Smooth muscle cell (in vitro differentiated cells): ENCODE measurements around the gene CFAP97D2. TPM values are rescaled to one million over a fixed set of nuclear protein-coding genes. Genes with fewer than 3 reads are reported as not detected.
"Not testable (repeated sequence)": the region's sequence is repeated elsewhere in the genome, so short reads cannot be mapped to it uniquely, and the experiment has no call there.

Experiments
- DNase-seq: peaks from one replicate; lab custom pipeline; 2025; ENCODE audit not compliant: unreplicated experiment; lab: John Stamatoyannopoulos, UW
- H2AFZ ChIP-seq: fragments of 200-600 bp; sonication (generic); 2 replicates; pipeline ENCODE4 v1.6.0; 2016; ENCODE audit warnings: antibody characterized with exemption, low read depth, mild to moderate bottlenecking
- H3F3A ChIP-seq: fragments of 200-600 bp; sonication (generic); 2 replicates; pipeline ENCODE4 v1.6.0; 2017; ENCODE audit warnings: antibody characterized with exemption, low read depth
- H3K27ac ChIP-seq: fragments of 200-600 bp; sonication (generic); 2 replicates; pipeline ENCODE4 v1.5.1; 2016; ENCODE audit warnings: low read depth, mild to moderate bottlenecking
- H3K27me3 ChIP-seq: fragments of 200-600 bp; sonication (generic); 2 replicates; pipeline ENCODE4 v1.6.1; 2016; ENCODE audit warnings: low read depth, mild to moderate bottlenecking
- H3K36me3 ChIP-seq: fragments of 200-600 bp; sonication (generic); 2 replicates; pipeline ENCODE4 v1.5.1; 2016; ENCODE audit warnings: low read depth
- H3K4me1 ChIP-seq: fragments of 200-600 bp; sonication (generic); 2 replicates; pipeline ENCODE4 v1.5.1; 2016; ENCODE audit warnings: low read depth
- H3K4me2 ChIP-seq: fragments of 200-600 bp; sonication (generic); 2 replicates; pipeline ENCODE4 v1.6.0; 2016; ENCODE audit warnings: mild to moderate bottlenecking
- H3K4me3 ChIP-seq: fragments of 200-600 bp; sonication (generic); 2 replicates; pipeline ENCODE4 v1.5.1; 2016; ENCODE audit warnings: mild to moderate bottlenecking
- H3K79me2 ChIP-seq: fragments of 200-600 bp; sonication (generic); 2 replicates; pipeline ENCODE4 v1.6.0; 2016; ENCODE audit warnings: low read depth, mild to moderate bottlenecking
- H3K9ac ChIP-seq: fragments of 200-600 bp; sonication (generic); 2 replicates; pipeline ENCODE4 v1.6.0; 2016; ENCODE audit warnings: low read depth
- H3K9me3 ChIP-seq: fragments of 200-600 bp; sonication (generic); replicated peaks from 2 replicates; pipeline ENCODE4 v1.5.1; 2016; ENCODE audit warnings: low read depth
- H4K20me1 ChIP-seq: fragments of 200-600 bp; sonication (generic); 2 replicates; pipeline ENCODE4 v1.6.0; 2016; ENCODE audit warnings: low read depth
- CTCF ChIP-seq: fragments of 200-600 bp; sonication (generic); IDR thresholded peaks from 2 replicates; pipeline ENCODE4 v1.5.1; 2017; ENCODE audit warnings: borderline replicate concordance, mild to moderate bottlenecking, antibody characterized with exemption; ENCODE audit not compliant: insufficient read depth, poor library complexity, severe bottlenecking
- WGBS: methylation state at CpG from one replicate; pipeline ENCODE4 v1.1.7; 2016; ENCODE audit warnings: low lambda C conversion rate; 5-methylcytosine and 5-hydroxymethylcytosine counted together
- polyA plus RNA-seq: library from polyadenylated mRNA; unstranded; fragments of >200 nt; fragmentation: Nextera tagmentation; extraction: Ambion mirVana; gene quantifications from 2 replicates; pipeline ENCODE4 v1.2.1, GENCODE V29; 2016
- total RNA-seq: library from RNA; depleted of rRNA; stranded (reverse); fragments of >200 nt; gene quantifications from 2 replicates; pipeline ENCODE4 v1.2.3, GENCODE V29; 2014

Gene CFAP97D2
- total and polyA plus RNA-seq, 2 experiments from 2014 or later = not detected

GRCh38 chr13:114259974-114260373, 80.9 kb downstream of the CFAP97D2 start:
- H3K27ac ChIP-seq = no peak overlapping the region
- no peak overlapping the region for H3K4me3 ChIP-seq
- no peak for DNase-seq
- WGBS = 95% methylated on average over 4 of the region's 4 CpGs
- H3K79me2 ChIP-seq = no peaks in the 10 kb centered on the region
- no peak overlapping the region for H3K4me2 ChIP-seq
- H4K20me1 ChIP-seq = peaks cover 2% of the 10 kb centered on the region
- no peaks in the 10 kb centered on the region for H3K27me3 ChIP-seq
- H3K36me3 ChIP-seq = peaks cover 52% of the 10 kb centered on the region
- no peaks in the 10 kb centered on the region for H3K9me3 ChIP-seq
- no peaks in the 10 kb centered on the region for H3K4me1 ChIP-seq
- no peak overlapping the region for H3K9ac ChIP-seq
- H2AFZ ChIP-seq = no peak overlapping the region
- no peaks in the 10 kb centered on the region for H3F3A ChIP-seq
- TF ChIP-seq CTCF = no peak

GRCh38 chr13:114260814-114261213, 81.8 kb downstream of the CFAP97D2 start:
- H3F3A ChIP-seq = no peaks in the 10 kb centered on the region
- H3K9me3 ChIP-seq = no peaks in the 10 kb centered on the region
- no peak overlapping the region for H3K4me2 ChIP-seq
- no peaks in the 10 kb centered on the region for H4K20me1 ChIP-seq
- no peaks in the 10 kb centered on the region for H3K4me1 ChIP-seq
- WGBS = 92% methylated on average over 3 of the region's 3 CpGs
- no peak overlapping the region for H2AFZ ChIP-seq
- no peak for DNase-seq
- no peak overlapping the region for H3K9ac ChIP-seq
- no peak overlapping the region for H3K27ac ChIP-seq
- TF ChIP-seq CTCF = no peak
- H3K4me3 ChIP-seq = no peak overlapping the region
- no peaks in the 10 kb centered on the region for H3K79me2 ChIP-seq
- H3K36me3 ChIP-seq = peaks cover 57% of the 10 kb centered on the region
- no peaks in the 10 kb centered on the region for H3K27me3 ChIP-seq

- no peak for DNase-seq
- 51% methylated on average over 3 of the region's 3 CpGs for WGBS
- Histone ChIP-seq H3K27ac (no peak overlapping the region), H3F3A (no peaks in the 10 kb centered on the region), H3K9me3 (no peaks in the 10 kb centered on the region), H3K9ac (no peak overlapping the region), H3K4me2 (no peak overlapping the region), H3K36me3 (peaks cover 52% of the 10 kb centered on the region), H4K20me1 (no peaks in the 10 kb centered on the region), H3K4me3 (no peak overlapping the region), H3K4me1 (no peaks in the 10 kb centered on the region), H3K27me3 (no peaks in the 10 kb centered on the region), H3K79me2 (no peaks in the 10 kb centered on the region), H2AFZ (no peak overlapping the region)
- TF ChIP-seq CTCF = no peak
Measured at GRCh38 chr13:114261328-114261965, 82.4 kb downstream of the CFAP97D2 start.

GRCh38 chr13:114263578-114263977, 84.5 kb downstream of the CFAP97D2 start:
- Histone ChIP-seq H3K4me1 (no peaks in the 10 kb centered on the region), H3K9me3 (no peaks in the 10 kb centered on the region), H3K79me2 (no peaks in the 10 kb centered on the region), H2AFZ (no peak overlapping the region), H3K4me3 (no peak overlapping the region), H4K20me1 (no peaks in the 10 kb centered on the region), H3K4me2 (no peak overlapping the region), H3K27me3 (no peaks in the 10 kb centered on the region), H3F3A (no peaks in the 10 kb centered on the region), H3K9ac (no peak overlapping the region), H3K27ac (no peak overlapping the region), H3K36me3 (peaks cover 51% of the 10 kb centered on the region)
- no peak for DNase-seq
- 83% methylated on average over 5 of the region's 5 CpGs for WGBS
- TF ChIP-seq CTCF = no peak

GRCh38 chr13:114264313-114264712, 85.3 kb downstream of the CFAP97D2 start:
- not testable (repeated sequence) for H3K4me3 ChIP-seq, DNase-seq, H3K27me3 ChIP-seq, H2AFZ ChIP-seq, H3F3A ChIP-seq, H3K4me2 ChIP-seq, H4K20me1 ChIP-seq, H3K9me3 ChIP-seq, H3K27ac ChIP-seq, H3K9ac ChIP-seq, H3K4me1 ChIP-seq, H3K79me2 ChIP-seq
- 98% methylated on average over 13 of the region's 13 CpGs for WGBS
- H3K36me3 ChIP-seq = peaks cover 50% of the 10 kb centered on the region
